ENCODE results near the gene PRMT3. TPM values are rescaled to one million over a fixed set of nuclear protein-coding genes. Genes with fewer than 3 reads are reported as not detected.
"Not testable (repeated sequence)": the region's sequence is repeated elsewhere in the genome, so short reads cannot be mapped to it uniquely, and the experiment has no call there.

Gene PRMT3
- total and polyA plus RNA-seq, 2 donors, result 9.4 to 25.5 TPM

DNA sequence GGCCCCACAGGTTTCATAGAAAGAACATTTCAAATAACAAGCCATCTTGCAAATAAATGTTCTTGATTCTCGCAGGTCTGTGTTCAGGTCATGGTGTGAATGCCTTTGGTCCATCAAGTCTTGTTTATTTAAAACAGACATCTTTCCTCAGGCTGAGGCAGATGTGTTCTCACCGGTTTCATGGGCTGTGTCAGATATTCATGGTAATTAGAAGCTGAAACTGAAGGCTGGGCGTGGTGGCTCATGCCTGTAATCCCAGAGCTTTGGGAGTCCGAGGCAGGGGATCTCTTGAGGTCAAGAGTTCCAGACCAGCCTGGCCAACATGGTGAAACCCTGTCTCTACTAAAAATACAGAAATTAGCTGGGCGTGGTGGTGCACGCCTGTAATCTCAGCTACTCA lies 22.1 kb upstream of the PRMT3 start:
- 94% methylated on average over 6 of the region's 6 CpGs for WGBS

GRCh38 chr11:20367313-20367948 lies 20.1 kb upstream of the PRMT3 start:
- no peaks in the 10 kb centered on the region for H3K36me3 ChIP-seq (ENCODE audit: insufficient read depth)
- WGBS, result 30% methylated on average over 9 of the region's 9 CpGs
- peak overlapping the region; percentile 81 for H3K27ac ChIP-seq (ENCODE audit: low read depth)
- no peak overlapping the region for H3K4me3 ChIP-seq (ENCODE audit: low read depth, low read length)
- no peaks in the 10 kb centered on the region for H3K4me1 ChIP-seq (ENCODE audit: insufficient read depth)
- peak; percentile 26 for DNase-seq (ENCODE audit: extremely low spot score)

More for the DNA sequence above, 22.1 kb upstream of the PRMT3 start:
- H3K4me3 ChIP-seq (ENCODE audit: low read depth, low read length); DNase-seq (ENCODE audit: extremely low spot score); H3K4me1 ChIP-seq (ENCODE audit: insufficient read depth); H3K36me3 ChIP-seq (ENCODE audit: insufficient read depth); H3K27ac ChIP-seq (ENCODE audit: low read depth): not testable (repeated sequence)

GRCh38 chr11:20368438-20368837 lies 19.1 kb upstream of the PRMT3 start:
- peak overlapping the region; percentile 2 for H3K27ac ChIP-seq (ENCODE audit: low read depth)

GRCh38 chr11:20369826-20370225 lies 17.7 kb upstream of the PRMT3 start:
- Histone ChIP-seq H3K36me3 (ENCODE audit: insufficient read depth) (no peaks in the 10 kb centered on the region), H3K27ac (ENCODE audit: low read depth) (no peak overlapping the region), H3K4me1 (ENCODE audit: insufficient read depth) (no peaks in the 10 kb centered on the region), H3K4me3 (ENCODE audit: low read depth, low read length) (no peak overlapping the region)
- no peak for DNase-seq (ENCODE audit: extremely low spot score)

More at GRCh38 chr11:20368438-20368837, 19.1 kb upstream of the PRMT3 start:
- H3K36me3 ChIP-seq (ENCODE audit: insufficient read depth), result no peaks in the 10 kb centered on the region
- H3K4me1 ChIP-seq (ENCODE audit: insufficient read depth), result no peaks in the 10 kb centered on the region
- no peak for DNase-seq (ENCODE audit: extremely low spot score)
- H3K4me3 ChIP-seq (ENCODE audit: low read depth, low read length), result no peak overlapping the region

GRCh38 chr11:20372081-20372626 lies 15.4 kb upstream of the PRMT3 start:
- DNase-seq (ENCODE audit: extremely low spot score), result no peak
- WGBS, result 58% methylated on average over 5 of the region's 5 CpGs
- no peaks in the 10 kb centered on the region for H3K4me1 ChIP-seq (ENCODE audit: insufficient read depth)
- no peak overlapping the region for H3K4me3 ChIP-seq (ENCODE audit: low read depth, low read length)
- no peaks in the 10 kb centered on the region for H3K36me3 ChIP-seq (ENCODE audit: insufficient read depth)
- no peak overlapping the region for H3K27ac ChIP-seq (ENCODE audit: low read depth)

- DNase-seq (ENCODE audit: extremely low spot score), result no peak
- H3K27ac ChIP-seq (ENCODE audit: low read depth), result no peak overlapping the region
- no peaks in the 10 kb centered on the region for H3K4me1 ChIP-seq (ENCODE audit: insufficient read depth)
- no peaks in the 10 kb centered on the region for H3K36me3 ChIP-seq (ENCODE audit: insufficient read depth)
- 90% methylated on average over 13 of the region's 13 CpGs for WGBS
- no peak overlapping the region for H3K4me3 ChIP-seq (ENCODE audit: low read depth, low read length)
These were observed 14.4 kb upstream of the PRMT3 start for GRCh38 chr11:20373147-20373546.

DNA sequence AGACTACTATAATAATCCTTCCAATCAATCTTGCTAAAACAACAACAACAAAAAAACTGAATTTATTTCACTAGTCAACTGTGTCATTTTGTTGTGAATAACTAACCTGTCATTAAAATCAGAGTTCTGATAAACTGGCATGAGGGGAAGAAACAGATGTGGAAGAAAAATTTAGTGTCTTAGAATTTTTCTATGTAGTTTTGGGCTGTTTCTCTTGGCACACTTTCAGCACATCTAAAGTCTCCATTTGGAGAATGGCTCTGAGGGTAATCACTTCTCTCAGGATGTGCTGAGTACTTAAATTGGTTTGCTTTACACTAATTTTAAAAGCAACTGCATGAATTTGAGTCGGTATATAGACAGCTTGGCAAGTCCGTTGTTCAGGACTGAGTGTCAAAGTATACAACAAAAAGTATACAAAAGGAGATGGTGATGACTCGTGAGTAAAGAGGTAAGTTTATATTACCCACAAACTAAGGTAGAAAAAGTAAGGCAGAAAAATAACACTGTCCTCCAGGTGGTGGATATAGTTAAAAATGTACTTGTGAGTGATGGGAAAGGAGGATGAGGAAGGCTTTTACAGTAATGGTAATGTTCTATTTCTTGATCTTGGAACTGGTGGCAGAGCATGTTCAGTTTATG lies 13.8 kb upstream of the PRMT3 start:
- WGBS, result 76% methylated on average over 3 of the region's 3 CpGs
- Histone ChIP-seq H3K4me3 (ENCODE audit: low read depth, low read length) (no peak overlapping the region), H3K27ac (ENCODE audit: low read depth) (no peak overlapping the region), H3K36me3 (ENCODE audit: insufficient read depth) (peaks cover 2% of the 10 kb centered on the region), H3K4me1 (ENCODE audit: insufficient read depth) (no peaks in the 10 kb centered on the region)
- DNase-seq (ENCODE audit: extremely low spot score), result no peak

DNA sequence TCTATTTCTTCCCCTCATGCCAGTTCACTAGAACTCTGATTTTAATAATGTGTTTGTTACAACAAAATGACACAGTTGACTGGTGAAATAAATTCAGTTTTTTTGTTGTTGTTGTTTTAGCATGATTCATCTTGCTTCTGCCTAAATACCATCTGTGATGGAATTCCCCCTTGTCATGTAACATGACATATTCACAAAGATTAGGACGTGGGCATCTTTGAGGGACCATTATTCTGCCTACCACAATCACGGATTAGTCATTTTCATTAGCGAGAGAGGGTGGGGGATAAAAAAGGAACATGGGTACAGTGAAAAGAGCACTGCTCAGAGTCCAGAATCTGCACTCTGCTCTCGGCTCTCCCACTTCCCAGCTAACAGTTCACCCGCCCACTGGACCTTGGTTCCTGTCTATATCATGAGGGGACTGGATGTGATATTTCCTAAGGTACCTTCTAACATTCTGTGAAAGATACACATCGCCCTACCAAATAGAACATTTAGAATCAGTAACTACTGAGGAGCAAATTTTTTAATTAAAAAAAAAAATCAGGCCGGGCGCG lies 12.7 kb upstream of the PRMT3 start:
- no peak for DNase-seq (ENCODE audit: extremely low spot score)
- H3K4me1 ChIP-seq (ENCODE audit: insufficient read depth), result no peaks in the 10 kb centered on the region
- no peak overlapping the region for H3K4me3 ChIP-seq (ENCODE audit: low read depth, low read length)
- WGBS, result 92% methylated on average over 9 of the region's 9 CpGs
- peaks cover 2% of the 10 kb centered on the region for H3K36me3 ChIP-seq (ENCODE audit: insufficient read depth)
- H3K27ac ChIP-seq (ENCODE audit: low read depth), result no peak overlapping the region

DNA sequence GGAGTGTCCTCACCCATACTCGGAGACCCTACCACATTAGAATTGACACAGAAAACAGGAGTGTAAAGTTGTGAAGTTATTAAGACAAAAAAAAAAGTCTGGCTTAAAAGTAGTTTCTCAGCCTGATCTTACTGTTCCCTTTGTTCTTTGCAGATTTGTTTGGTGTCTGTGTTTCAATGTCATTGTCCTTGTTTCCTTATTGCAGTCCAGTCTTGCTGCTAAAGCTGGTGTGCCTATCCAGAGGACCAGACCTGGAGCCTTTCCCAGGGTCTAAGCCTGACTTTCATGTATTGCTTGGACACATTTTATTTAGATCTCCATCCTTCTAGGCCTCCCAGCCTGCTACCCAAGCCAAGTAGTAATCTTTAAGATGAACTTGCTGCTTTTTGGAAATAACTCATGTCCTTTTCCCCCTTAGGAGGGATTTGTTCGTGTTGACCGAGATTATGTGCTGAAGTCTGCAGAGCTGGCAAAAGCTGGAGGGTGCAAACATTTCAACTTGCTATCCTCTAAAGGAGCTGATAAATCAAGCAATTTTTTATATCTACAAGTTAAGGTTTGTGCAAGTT lies 11.3 kb upstream of the PRMT3 start:
- H3K36me3 ChIP-seq (ENCODE audit: insufficient read depth), result peaks cover 2% of the 10 kb centered on the region
- WGBS, result 61% methylated on average over 3 of the region's 3 CpGs
- H3K4me3 ChIP-seq (ENCODE audit: low read depth, low read length), result no peak overlapping the region
- no peaks in the 10 kb centered on the region for H3K4me1 ChIP-seq (ENCODE audit: insufficient read depth)
- DNase-seq (ENCODE audit: extremely low spot score), result no peak
- H3K27ac ChIP-seq (ENCODE audit: low read depth), result no peak overlapping the region

DNA sequence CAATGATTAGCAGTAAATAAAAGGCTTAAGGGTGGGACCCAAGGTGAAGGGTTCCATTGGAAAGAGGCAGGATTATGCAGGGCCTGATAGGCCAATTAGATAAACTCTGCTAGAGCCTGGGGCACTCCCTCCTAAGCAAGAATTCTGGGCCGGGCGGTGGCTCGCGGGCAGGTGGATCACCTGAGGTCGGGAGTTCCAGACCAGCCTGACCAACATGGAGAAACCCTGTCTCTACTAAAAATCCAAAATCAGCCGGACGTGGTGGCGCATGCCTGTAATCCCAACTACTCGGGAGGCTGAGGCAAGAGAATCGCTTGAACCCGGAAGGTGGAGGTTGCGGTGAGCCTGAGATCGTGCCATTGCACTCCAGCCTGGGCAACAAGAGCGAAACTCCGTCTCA lies 1.5 kb upstream of the PRMT3 start:
- WGBS, result 93% methylated on average over 15 of the region's 15 CpGs
- not testable (repeated sequence) for H3K36me3 ChIP-seq (ENCODE audit: insufficient read depth); H3K27ac ChIP-seq (ENCODE audit: low read depth)

GRCh38 chr11:20388096-20389055 lies 860 bp downstream of the PRMT3 start:
- 11% methylated on average over 25 of the region's 25 CpGs for WGBS
- Histone ChIP-seq H3K27ac (ENCODE audit: low read depth) (no peak overlapping the region), H3K36me3 (ENCODE audit: insufficient read depth) (peaks cover under 1% of the 10 kb centered on the region), H3K4me1 (ENCODE audit: insufficient read depth) (no peaks in the 10 kb centered on the region), H3K4me3 (ENCODE audit: low read depth, low read length) (peak overlapping the region; percentile 70)
- DNase-seq (ENCODE audit: extremely low spot score), result no peak

More for the DNA sequence above, 1.5 kb upstream of the PRMT3 start:
- not testable (repeated sequence) for H3K4me3 ChIP-seq (ENCODE audit: low read depth, low read length); H3K4me1 ChIP-seq (ENCODE audit: insufficient read depth); DNase-seq (ENCODE audit: extremely low spot score)

GRCh38 chr11:20397281-20397680 lies 9.8 kb downstream of the PRMT3 start:
- no peak overlapping the region for H3K4me3 ChIP-seq (ENCODE audit: low read depth, low read length)
- whole genome bisulfite sequencing, result 82% methylated on average over 3 of the region's 3 CpGs
- peaks cover 3% of the 10 kb centered on the region for H3K36me3 ChIP-seq (ENCODE audit: insufficient read depth)
- no peaks in the 10 kb centered on the region for H3K4me1 ChIP-seq (ENCODE audit: insufficient read depth)
- no peak for DNase-seq (ENCODE audit: extremely low spot score)
- H3K27ac ChIP-seq (ENCODE audit: low read depth), result no peak overlapping the region

DNA sequence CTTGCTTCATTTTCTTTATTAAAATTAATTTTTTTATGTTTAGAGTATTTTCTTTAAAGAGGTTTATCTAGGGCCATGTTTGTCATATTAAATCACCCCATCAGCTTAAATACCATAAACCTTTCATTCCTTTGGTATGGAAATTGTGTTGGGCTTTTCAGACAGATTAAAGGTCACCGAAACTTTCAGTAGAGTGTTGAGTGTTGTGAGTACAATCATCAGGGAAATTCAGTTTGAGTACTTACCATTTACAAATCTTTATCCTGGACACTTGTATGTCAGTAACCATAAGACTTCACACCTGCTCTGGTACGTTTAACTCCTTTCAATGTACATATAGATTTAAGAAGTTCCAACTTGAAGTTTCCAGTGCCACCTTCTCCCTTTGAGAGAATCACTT lies 12.0 kb downstream of the PRMT3 start:
- Histone ChIP-seq H3K4me3 (ENCODE audit: low read depth, low read length) (no peak overlapping the region), H3K27ac (ENCODE audit: low read depth) (no peak overlapping the region), H3K36me3 (ENCODE audit: insufficient read depth) (peaks cover 3% of the 10 kb centered on the region), H3K4me1 (ENCODE audit: insufficient read depth) (no peaks in the 10 kb centered on the region)
- 75% methylated on average over 2 of the region's 2 CpGs for WGBS
- DNase-seq (ENCODE audit: extremely low spot score), result no peak

Measured in urinary bladder (tissue), 4 donors.